HL-60 (cell line): ENCODE results near the gene CELF2.

ENCODE experiments used
- DNase-seq, 2 experiments: peaks; one replicate each; pipeline ENCODE4 v3.0.0-alpha.2; 2010 to 2020; ENCODE audit warnings: low read depth in 1 of 2, low spot score in 1 of 2
- H3K27ac ChIP-seq: fragments of 250-450 bp; sonication (Bioruptor Pico); replicated peaks from 2 replicates; pipeline ENCODE4 v1.5.1; 2020; ENCODE audit warnings: mild to moderate bottlenecking, moderate library complexity
- H3K27me3 ChIP-seq: fragments of 250-450 bp; sonication (Bioruptor Pico); 2 replicates; pipeline ENCODE4 v1.5.1; 2021; ENCODE audit warnings: mild to moderate bottlenecking, moderate library complexity; ENCODE audit not compliant: insufficient read depth, poor library complexity, severe bottlenecking
- H3K4me3 ChIP-seq: replicated peaks from 2 replicates; pipeline ENCODE4 v1.5.1; 2011; ENCODE audit warnings: mild to moderate bottlenecking, control low read depth, low read length; ENCODE audit not compliant: insufficient read depth
- CTCF ChIP-seq: IDR thresholded peaks from one replicate; pipeline ENCODE4 v1.5.1; 2011; ENCODE audit warnings: low read length, control low read depth, inconsistent platforms; ENCODE audit not compliant: insufficient read depth
- GABPA ChIP-seq: IDR thresholded peaks from 2 replicates; pipeline ENCODE4 v1.6.1; 2012; ENCODE audit warnings: low read depth
- POLR2AphosphoS5 ChIP-seq: IDR thresholded peaks from 2 replicates; pipeline ENCODE4 v1.6.1; 2012; ENCODE audit warnings: low read depth
- REST ChIP-seq: IDR thresholded peaks from 2 replicates; pipeline ENCODE4 v1.6.1; 2012; ENCODE audit warnings: low read depth; ENCODE audit not compliant: insufficient replicate concordance
- SPI1 ChIP-seq: IDR thresholded peaks from 2 replicates; pipeline ENCODE4 v1.6.1; 2012; ENCODE audit warnings: low read depth, mild to moderate bottlenecking, borderline replicate concordance

Gene CELF2

GRCh38 chr10:11261143-11261542 is 243.5 kb downstream of the CELF2 start:
- no peak for DNase-seq
- Histone ChIP-seq H3K27ac (no peak overlapping the region), H3K4me3 (no peak overlapping the region), H3K27me3 (no peaks in the 10 kb centered on the region)
- no peak for TF ChIP-seq SPI1
- TF ChIP-seq POLR2AphosphoS5 = no peak
- TF ChIP-seq GABPA = no peak
- no peak for TF ChIP-seq CTCF
- no peak for TF ChIP-seq REST

GRCh38 chr10:11261687-11262493 is 244.2 kb downstream of the CELF2 start:
- Histone ChIP-seq H3K27me3 (no peaks in the 10 kb centered on the region), H3K27ac (no peak overlapping the region), H3K4me3 (no peak overlapping the region)
- DNase-seq = no peak
- TF ChIP-seq GABPA = no peak
- no peak for TF ChIP-seq POLR2AphosphoS5

- Histone ChIP-seq H3K27ac (no peak overlapping the region), H3K27me3 (no peaks in the 10 kb centered on the region), H3K4me3 (no peak overlapping the region)
- TF ChIP-seq GABPA (no peak), SPI1 (no peak), CTCF (no peak), REST (no peak), POLR2AphosphoS5 (no peak)
- no peak for DNase-seq
Measured at GRCh38 chr10:11262494-11263345, 245.0 kb downstream of the CELF2 start.

GRCh38 chr10:11263767-11264166 is 246.1 kb downstream of the CELF2 start:
- H3K27ac ChIP-seq = no peak overlapping the region
- H3K4me3 ChIP-seq = no peak overlapping the region
- H3K27me3 ChIP-seq = no peaks in the 10 kb centered on the region
- no peak for TF ChIP-seq GABPA
- TF ChIP-seq CTCF = no peak
- TF ChIP-seq REST = no peak
- no peak for TF ChIP-seq SPI1
- no peak for TF ChIP-seq POLR2AphosphoS5
- no peak for DNase-seq
